DND-41 (cell line): Measurements from ENCODE around the gene AKR1A1.

Experiments used
- ATAC-seq: fragments of 200-7000 bp; cut with Tn5 transposase; 3 replicates; pipeline ENCODE4 v1.9.1; 2021; ENCODE audit warnings: low read depth; ENCODE audit not compliant: insufficient read depth
- DNase-seq: peaks from one replicate; pipeline ENCODE4 v3.0.0-alpha.2; 2020
- H2AFZ ChIP-seq: 2 replicates; pipeline ENCODE4 v1.6.0; 2012; ENCODE audit warnings: low read depth, low read length
- H3K27ac ChIP-seq: 2 replicates; pipeline ENCODE4 v1.5.1; 2012; ENCODE audit warnings: low read length, inconsistent platforms
- H3K27me3 ChIP-seq: fragments of 200-600 bp; sonication (generic); 2 replicates; pipeline ENCODE4 v1.6.0; 2012; ENCODE audit warnings: low read length, mild to moderate bottlenecking, inconsistent platforms; ENCODE audit not compliant: insufficient read depth, poor library complexity
- H3K36me3 ChIP-seq: 2 replicates; pipeline ENCODE4 v1.5.1; 2012; ENCODE audit warnings: low read length, inconsistent platforms; ENCODE audit not compliant: insufficient read depth
- H3K4me1 ChIP-seq: 2 replicates; pipeline ENCODE4 v1.5.1; 2012; ENCODE audit warnings: mild to moderate bottlenecking, low read length; ENCODE audit not compliant: insufficient read depth
- H3K4me2 ChIP-seq: 2 replicates; pipeline ENCODE4 v1.6.0; 2012; ENCODE audit warnings: mild to moderate bottlenecking, moderate library complexity, low read length, inconsistent platforms; ENCODE audit not compliant: insufficient read depth
- H3K4me3 ChIP-seq, 2 experiments: fragments of 200-600 bp in 1 of 2; shearing (Covaris generic) in 1 of 2; 2 replicates each; pipeline ENCODE4 v1.5.1; 2012 to 2016; ENCODE audit warnings: inconsistent platforms in 2 of 2, low read length in 2 of 2, mild to moderate bottlenecking in 2 of 2, low read depth in 1 of 2, moderate library complexity in 1 of 2
- H3K79me2 ChIP-seq: 2 replicates; pipeline ENCODE4 v1.6.0; 2012; ENCODE audit warnings: low read length, inconsistent platforms; ENCODE audit not compliant: insufficient read depth
- H3K9ac ChIP-seq: 2 replicates; pipeline ENCODE4 v1.6.0; 2012; ENCODE audit warnings: low read depth, mild to moderate bottlenecking, inconsistent platforms, low read length, moderate library complexity
- H3K9me3 ChIP-seq: 2 replicates; pipeline ENCODE4 v1.5.1; 2012; ENCODE audit warnings: low read length, moderate library complexity, mild to moderate bottlenecking, inconsistent platforms; ENCODE audit not compliant: insufficient read depth, severe bottlenecking
- H4K20me1 ChIP-seq: 2 replicates; pipeline ENCODE4 v1.6.0; 2012; ENCODE audit warnings: low read length; ENCODE audit not compliant: insufficient read depth
- CTCF ChIP-seq: IDR thresholded peaks from 2 replicates; pipeline ENCODE4 v1.5.1; 2012; ENCODE audit warnings: borderline replicate concordance, low read length, moderate library complexity, mild to moderate bottlenecking; ENCODE audit not compliant: poor library complexity, severe bottlenecking; ENCODE audit errors: extremely low read depth
- EZH2 ChIP-seq: IDR thresholded peaks from 3 replicates; pipeline ENCODE4 v1.6.1; 2012; ENCODE audit warnings: borderline replicate concordance, low read depth, mild to moderate bottlenecking, moderate library complexity, low read length, inconsistent platforms; ENCODE audit not compliant: severe bottlenecking

AKR1A1 gene

DNA sequence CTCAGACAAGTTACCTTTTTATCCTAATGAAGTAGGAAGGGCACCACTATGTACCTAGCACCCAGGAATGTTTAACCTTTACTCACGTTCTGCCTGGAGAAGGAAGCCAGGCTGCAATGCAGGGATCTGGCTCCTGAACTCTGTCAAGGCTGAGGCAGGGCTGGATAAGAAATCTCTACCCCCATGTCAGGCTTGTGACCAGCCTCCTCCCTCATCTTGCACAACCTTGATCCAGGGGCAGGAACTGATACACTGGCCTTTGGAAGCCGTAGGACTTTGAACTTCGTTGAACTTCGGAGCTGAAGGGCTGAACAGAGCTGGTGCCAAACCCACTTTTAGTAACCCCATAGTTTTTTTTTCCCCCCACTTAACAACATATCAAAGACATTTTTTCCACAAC, 8.0 kb upstream of the AKR1A1 start:
- Histone ChIP-seq H3K4me1 (peaks cover 24% of the 10 kb centered on the region), H3K9ac (0 out of 2 replicates have a peak overlapping the region, but pooled peaks have one; percentile 12)
- TF ChIP-seq EZH2: no peak
- TF ChIP-seq CTCF: no peak

DNA sequence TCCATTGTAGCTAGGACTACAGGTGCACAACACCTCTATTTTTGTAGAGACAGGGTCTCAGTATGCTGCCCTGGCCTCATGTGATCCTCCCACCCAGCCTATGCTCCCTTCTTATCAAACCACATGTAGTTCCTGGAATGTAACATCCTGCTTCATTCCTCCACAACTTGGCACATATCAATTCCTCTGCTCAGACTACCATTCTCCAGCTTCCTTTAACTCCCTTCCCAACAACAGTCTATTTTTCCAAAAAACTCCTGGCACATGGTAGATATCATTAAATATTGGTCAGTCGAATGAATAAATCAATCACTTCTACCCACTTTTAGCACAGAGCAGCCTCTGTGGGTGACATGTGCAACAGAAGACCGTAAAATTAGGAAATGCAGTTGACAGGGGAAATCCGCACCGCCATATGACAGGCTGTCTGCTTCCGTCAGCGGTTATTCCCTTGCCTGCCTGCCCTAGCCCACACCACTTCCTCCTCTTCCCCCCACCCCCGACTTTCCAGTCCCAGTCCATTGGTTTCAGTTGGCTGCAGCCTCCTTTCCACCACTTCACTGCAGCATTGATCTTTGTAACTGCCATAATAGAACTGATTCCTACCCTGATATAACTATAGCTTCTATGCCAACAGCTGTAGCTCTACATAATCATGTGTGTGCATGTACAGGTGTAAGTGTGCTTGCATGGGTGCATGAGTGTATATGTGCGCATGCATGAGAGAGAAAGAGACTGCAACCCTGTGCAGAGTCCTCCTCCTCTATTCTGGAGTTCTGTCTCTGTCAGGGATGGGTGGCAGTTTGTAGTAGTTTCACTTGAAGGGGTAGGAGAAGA, 6.8 kb upstream of the AKR1A1 start:
- Histone ChIP-seq H3K9ac (peak overlapping the region; percentile 30), H3K4me3 (peak overlapping the region in 1 of 2 experiments; percentile 48; a peak in 2 of 4 replicates), H3K27ac (peak overlapping the region; percentile 80), H3K4me1 (peaks cover 24% of the 10 kb centered on the region), H3K36me3 (no peaks in the 10 kb centered on the region), H4K20me1 (no peaks in the 10 kb centered on the region), H2AFZ (peak overlapping the region; percentile 21), H3K27me3 (no peaks in the 10 kb centered on the region), H3K4me2 (peak overlapping the region; percentile 78), H3K79me2 (no peaks in the 10 kb centered on the region), H3K9me3 (no peaks in the 10 kb centered on the region)
- peak; percentile 94 for ATAC-seq
- peak; percentile 87 for DNase-seq
- TF ChIP-seq EZH2 (no peak), CTCF (no peak)

More for the DNA sequence above, 8.0 kb upstream of the AKR1A1 start:
- no peak overlapping the region; the same call in 1 of the 2 replicates for H3K4me2 ChIP-seq
- H3K79me2 ChIP-seq: no peaks in the 10 kb centered on the region
- H2AFZ ChIP-seq: peak overlapping the region; percentile 27; the same call in 1 of the 2 replicates
- H3K36me3 ChIP-seq: no peaks in the 10 kb centered on the region
- no peak overlapping the region for H3K4me3 ChIP-seq
- no peaks in the 10 kb centered on the region for H4K20me1 ChIP-seq
- peak overlapping the region; percentile 53; the same call in 1 of the 2 replicates for H3K27ac ChIP-seq
- DNase-seq (no peak), ATAC-seq (no peak)
- no peaks in the 10 kb centered on the region for H3K27me3 ChIP-seq
- no peaks in the 10 kb centered on the region for H3K9me3 ChIP-seq

GRCh38 chr1:45544530-45544929, 6.1 kb upstream of the AKR1A1 start:
- Histone ChIP-seq H3K27ac (peak overlapping the region; percentile 80), H2AFZ (no peak overlapping the region), H3K36me3 (no peaks in the 10 kb centered on the region), H3K4me1 (peaks cover 24% of the 10 kb centered on the region), H3K79me2 (no peaks in the 10 kb centered on the region), H3K9ac (peak overlapping the region; percentile 30; the same call in 1 of the 2 replicates), H4K20me1 (no peaks in the 10 kb centered on the region), H3K9me3 (no peaks in the 10 kb centered on the region), H3K27me3 (no peaks in the 10 kb centered on the region), H3K4me2 (no peak overlapping the region), H3K4me3 (no peak overlapping the region)
- TF ChIP-seq CTCF (no peak), EZH2 (no peak)
- ATAC-seq: no peak
- no peak for DNase-seq
